ENCODE results near the gene MRE11. TPM values are rescaled to one million over a fixed set of nuclear protein-coding genes. Genes with fewer than 3 reads are reported as not detected.

The MRE11 gene
- total RNA-seq, 2 experiments from 2014 or later, result 42.6 to 62.1 TPM

DNA sequence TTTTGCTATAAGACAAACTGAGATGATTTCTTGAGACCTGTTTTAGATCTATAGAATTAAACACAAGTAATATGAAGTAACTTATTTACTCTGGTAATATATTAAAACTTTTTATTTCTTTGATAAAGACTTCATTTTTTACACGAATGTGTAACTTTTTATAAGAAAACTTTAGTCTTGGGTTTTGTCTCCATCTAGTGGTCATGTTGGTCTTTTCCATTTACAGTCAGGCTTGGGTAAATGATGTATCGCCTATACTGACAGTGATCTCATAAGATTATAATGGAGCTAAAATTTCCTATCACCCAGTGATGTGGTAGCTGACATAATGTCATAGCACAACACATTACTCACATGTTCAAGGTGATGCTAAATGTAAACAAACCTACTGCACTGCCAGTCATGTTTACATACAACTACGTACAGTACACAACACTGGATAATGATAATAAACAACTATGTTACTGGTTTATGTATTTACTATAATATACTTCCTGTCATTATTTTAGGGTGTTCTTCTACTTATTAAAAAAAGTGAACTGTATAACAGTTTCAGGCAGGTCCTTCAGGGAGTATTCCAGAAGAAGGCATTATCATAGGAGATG, 11.1 kb upstream of the MRE11 start:
- Histone ChIP-seq H4K20me1 (ENCODE audit: insufficient read depth, low read length) (no peaks in the 10 kb centered on the region; the same call in 1 of the 2 replicates), H3K4me3 (ENCODE audit: low read depth, low read length, poor library complexity, severe bottlenecking) (no peak overlapping the region), H2AFZ (ENCODE audit: low read length) (no peak overlapping the region), H3K9me3 (ENCODE audit: low read length) (no peaks in the 10 kb centered on the region), H3K36me3 (ENCODE audit: insufficient read depth, low read length) (peaks cover 14% of the 10 kb centered on the region), H3K9me2 (ENCODE audit: insufficient read depth, low read length) (no peaks in the 10 kb centered on the region), H3K4me2 (ENCODE audit: low read length) (no peak overlapping the region), H3K27ac (ENCODE audit: low read depth, low read length, poor library complexity, severe bottlenecking) (no peak overlapping the region), H3K4me1 (ENCODE audit: insufficient read depth, low read length, poor library complexity, severe bottlenecking) (no peaks in the 10 kb centered on the region), H3K79me2 (ENCODE audit: insufficient read depth, low read depth, low read length) (no peaks in the 10 kb centered on the region)
- DNase-seq (ENCODE audit: low spot score), result peak; percentile 64
- ChIA-PET CTCF (ENCODE audit: unreplicated experiment) (interaction anchor here (0.5 kb wide), 1 partner anchor 468 kb away, joined by 4 read pairs; the partner anchor contains the start of gene CWC15), POLR2A (interaction anchor here (0.6 to 1.0 kb wide), 3 partner anchors 11 to 606 kb away, joined by 3 to 4 read pairs (median 4); partner anchors contain the start of genes ANKRD49 and MRE11)
- peak; percentile 92 for TF ChIP-seq CTCF (conservative IDR thresholded peaks at IDR 0.05; ENCODE audit: low read length)
- no peak for TF ChIP-seq EZH2phosphoT487 (IDR thresholded peaks at IDR 0.05; ENCODE audit: borderline replicate concordance, low read depth, low read length)
- intact Hi-C loops (cut with micrococcal nuclease; ENCODE audit: unreplicated experiment), result loop anchor here (1.0 to 10.0 kb wide), 3 partner anchors 180 to 580 kb away; no protein-coding TSS in a partner anchor
- no TSS peak for BruUV-seq (replicated peaks)

GRCh38 chr11:94501522-94501921, 7.9 kb upstream of the MRE11 start:
- Histone ChIP-seq H3K36me3 (ENCODE audit: insufficient read depth, low read length) (peaks cover 46% of the 10 kb centered on the region), H2AFZ (ENCODE audit: low read length) (no peak overlapping the region), H3K4me3 (ENCODE audit: low read depth, low read length, poor library complexity, severe bottlenecking) (no peak overlapping the region), H3K4me2 (ENCODE audit: low read length) (no peak overlapping the region), H3K9me3 (ENCODE audit: low read length) (no peaks in the 10 kb centered on the region), H3K4me1 (ENCODE audit: insufficient read depth, low read length, poor library complexity, severe bottlenecking) (no peaks in the 10 kb centered on the region), H3K9me2 (ENCODE audit: insufficient read depth, low read length) (no peaks in the 10 kb centered on the region), H3K27ac (ENCODE audit: low read depth, low read length, poor library complexity, severe bottlenecking) (no peak overlapping the region), H4K20me1 (ENCODE audit: insufficient read depth, low read length) (no peaks in the 10 kb centered on the region; the same call in 1 of the 2 replicates), H3K79me2 (ENCODE audit: insufficient read depth, low read depth, low read length) (no peaks in the 10 kb centered on the region)
- TF ChIP-seq EZH2phosphoT487 (IDR thresholded peaks at IDR 0.05; ENCODE audit: borderline replicate concordance, low read depth, low read length), result no peak
- 0 out of 2 replicates have a peak, but pooled peaks have one; percentile 23 for TF ChIP-seq CTCF (conservative IDR thresholded peaks at IDR 0.05; ENCODE audit: low read length)
- ChIA-PET POLR2A (interaction anchor here (0.6 to 0.9 kb wide), 5 partner anchors 9 to 761 kb away, joined by 3 to 5 read pairs (median 3); no protein-coding TSS in a partner anchor), CTCF (ENCODE audit: unreplicated experiment) (no interaction called here)
- no peak for DNase-seq (ENCODE audit: low spot score)
- intact Hi-C loops (cut with micrococcal nuclease; ENCODE audit: unreplicated experiment), result loop anchor here (10.0 kb wide), 1 partner anchor 577 kb away; no protein-coding TSS in a partner anchor
- BruUV-seq (replicated peaks), result no TSS peak

DNA sequence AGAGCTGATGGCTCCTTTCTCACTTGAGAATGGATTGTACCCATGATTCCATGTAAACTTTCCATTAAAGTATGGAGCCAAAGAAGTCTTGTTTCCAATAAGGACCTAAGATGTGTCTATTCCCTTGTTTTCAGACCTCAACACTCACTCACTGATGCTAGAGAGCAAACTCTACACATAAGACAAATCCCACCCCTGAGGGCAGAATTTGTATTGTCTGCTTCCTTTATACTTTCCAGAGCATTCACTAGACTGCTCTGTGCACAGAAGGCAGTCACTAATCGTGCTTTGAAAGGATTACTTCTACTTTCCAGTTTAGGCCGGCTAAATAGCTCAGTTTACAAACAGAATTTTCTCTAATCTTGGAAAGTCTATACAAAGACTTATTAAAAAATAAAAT, 6.5 kb upstream of the MRE11 start:
- no peak for DNase-seq (ENCODE audit: low spot score)
- H4K20me1 ChIP-seq (ENCODE audit: insufficient read depth, low read length), result peaks cover 4% of the 10 kb centered on the region; the same call in 1 of the 2 replicates
- peaks cover 47% of the 10 kb centered on the region for H3K36me3 ChIP-seq (ENCODE audit: insufficient read depth, low read length)
- ChIA-PET CTCF (ENCODE audit: unreplicated experiment) (no interaction called here), POLR2A (no interaction called here)
- BruUV-seq (replicated peaks), result no TSS peak
- no peak for TF ChIP-seq CTCF (conservative IDR thresholded peaks at IDR 0.05; ENCODE audit: low read length)
- no peak for TF ChIP-seq EZH2phosphoT487 (IDR thresholded peaks at IDR 0.05; ENCODE audit: borderline replicate concordance, low read depth, low read length)
- intact Hi-C loops (cut with micrococcal nuclease; ENCODE audit: unreplicated experiment), result loop anchor here (10.0 kb wide), 1 partner anchor 575 kb away; no protein-coding TSS in a partner anchor
- H3K79me2 ChIP-seq (ENCODE audit: insufficient read depth, low read depth, low read length), result peaks cover 6% of the 10 kb centered on the region; the same call in 1 of the 2 replicates
- H3K4me3 ChIP-seq (ENCODE audit: low read depth, low read length, poor library complexity, severe bottlenecking), result no peak overlapping the region
- no peak overlapping the region for H3K4me2 ChIP-seq (ENCODE audit: low read length)
- no peak overlapping the region for H2AFZ ChIP-seq (ENCODE audit: low read length)
- no peaks in the 10 kb centered on the region for H3K9me3 ChIP-seq (ENCODE audit: low read length)
- H3K27ac ChIP-seq (ENCODE audit: low read depth, low read length, poor library complexity, severe bottlenecking), result no peak overlapping the region
- peaks cover 5% of the 10 kb centered on the region for H3K4me1 ChIP-seq (ENCODE audit: insufficient read depth, low read length, poor library complexity, severe bottlenecking)
- H3K9me2 ChIP-seq (ENCODE audit: insufficient read depth, low read length), result no peaks in the 10 kb centered on the region

Measured in OCI-LY7 (cell line).